NCI-H1048 (cell line): Measurements from ENCODE around the gene TRIM58.

Experiments used
- DNase-seq: peaks from one replicate; lab custom pipeline; 2025; lab: John Stamatoyannopoulos, UW

The TRIM58 gene

DNA sequence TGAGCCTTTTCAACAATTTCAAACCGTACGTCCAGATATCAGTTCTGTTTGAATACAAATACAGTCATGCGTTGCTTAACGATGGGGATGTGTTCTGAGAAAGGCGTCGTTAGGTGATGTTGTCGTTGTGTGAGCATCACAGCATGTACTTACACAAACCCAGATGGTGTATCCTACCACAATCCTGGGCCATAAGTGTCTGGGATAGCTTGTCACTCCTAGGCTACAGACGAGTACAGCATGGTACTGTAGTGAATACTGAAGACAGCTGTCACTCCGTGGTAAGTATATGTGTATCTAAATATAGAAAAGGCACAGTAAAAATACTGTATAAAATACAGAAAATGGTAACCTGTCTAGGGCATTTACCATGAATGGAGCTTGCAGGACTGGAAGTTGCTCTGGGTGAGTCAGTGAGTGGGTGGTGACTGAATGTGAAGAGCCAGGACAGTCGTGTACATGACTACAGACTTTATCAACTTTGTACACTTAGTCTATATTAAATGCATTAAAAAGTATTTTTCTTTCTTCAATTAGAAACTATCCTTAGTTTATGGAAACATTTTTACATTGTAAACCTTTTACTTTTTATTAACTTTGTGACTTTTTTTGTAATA lies 27.9 kb downstream of the TRIM58 start:
- DNase-seq: no peak

DNA sequence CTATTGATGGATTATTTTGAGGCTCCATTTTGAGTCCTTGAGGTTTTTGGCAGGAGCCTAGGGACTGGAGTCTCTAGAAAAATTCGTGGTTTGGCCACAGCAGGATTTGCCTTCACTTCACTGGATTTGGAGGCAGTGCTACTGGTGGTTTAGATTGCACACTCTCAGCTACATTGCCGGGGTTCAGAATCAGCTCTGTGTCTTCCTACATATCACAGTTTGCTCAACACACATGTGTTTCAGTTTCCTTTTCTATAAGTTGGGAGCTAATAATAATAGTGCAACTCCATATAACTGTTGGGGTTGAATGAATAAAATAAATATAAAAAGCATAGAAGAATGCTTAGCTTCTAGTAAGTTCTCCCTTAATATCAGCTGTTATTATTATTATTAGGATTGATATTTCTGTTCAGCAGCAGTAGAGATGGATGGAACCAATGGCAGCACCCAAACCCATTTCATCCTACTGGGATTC lies 38.2 kb downstream of the TRIM58 start, which contains the start of gene OR2W3:
TSS of gene OR2W3 (plus strand) at position 425 of the 475 bp plus-strand sequence. CDS start at position 425, 0 bp downstream.
- no peak for DNase-seq

DNA sequence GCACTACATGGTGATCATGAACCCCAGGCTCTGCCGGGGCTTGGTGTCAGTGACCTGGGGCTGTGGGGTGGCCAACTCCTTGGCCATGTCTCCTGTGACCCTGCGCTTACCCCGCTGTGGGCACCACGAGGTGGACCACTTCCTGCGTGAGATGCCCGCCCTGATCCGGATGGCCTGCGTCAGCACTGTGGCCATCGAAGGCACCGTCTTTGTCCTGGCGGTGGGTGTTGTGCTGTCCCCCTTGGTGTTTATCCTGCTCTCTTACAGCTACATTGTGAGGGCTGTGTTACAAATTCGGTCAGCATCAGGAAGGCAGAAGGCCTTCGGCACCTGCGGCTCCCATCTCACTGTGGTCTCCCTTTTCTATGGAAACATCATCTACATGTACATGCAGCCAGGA lies 39.0 kb downstream of the TRIM58 start:
- DNase-seq: no peak

DNA sequence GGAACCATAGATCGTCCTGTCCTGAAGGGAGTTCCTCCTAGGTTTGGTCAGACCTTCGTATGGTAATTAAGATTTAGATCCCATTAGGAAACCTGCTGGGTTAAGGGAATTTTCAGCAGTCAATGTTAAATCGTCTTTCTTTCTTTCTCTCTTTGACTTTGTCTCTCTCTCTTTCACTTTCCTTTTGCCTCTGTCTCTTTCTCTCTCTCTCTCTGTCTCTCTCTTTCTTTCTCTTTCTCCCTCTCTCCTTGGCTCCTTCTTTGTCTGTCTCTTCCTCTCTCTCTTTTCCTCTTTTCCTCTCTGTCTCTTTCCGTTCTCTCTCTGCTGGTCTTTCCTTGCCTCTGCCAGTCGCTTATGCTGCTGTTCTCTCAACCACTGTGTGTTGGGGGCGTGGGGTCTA lies 47.1 kb downstream of the TRIM58 start:
- DNase-seq: no peak

DNA sequence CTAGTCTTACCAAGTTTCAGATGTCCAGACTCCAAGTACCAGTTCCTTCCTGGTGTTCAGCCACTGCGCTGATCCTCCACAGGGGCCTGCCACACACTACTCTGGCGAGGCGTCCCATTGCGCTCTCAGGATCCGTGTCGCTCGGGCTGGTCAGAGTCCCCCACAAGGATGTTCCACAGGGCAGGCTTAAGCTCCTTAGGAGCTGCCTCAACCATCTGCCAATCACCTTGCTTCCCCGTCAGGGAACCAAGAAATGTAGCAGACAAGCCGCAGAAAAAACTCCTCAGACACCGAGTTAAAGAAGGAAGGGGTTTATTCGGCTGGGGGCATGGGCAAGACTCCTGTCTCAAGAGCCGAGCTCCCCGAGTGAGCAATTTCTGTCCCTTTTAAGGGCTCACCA lies 48.2 kb downstream of the TRIM58 start:
- DNase-seq: no peak

DNA sequence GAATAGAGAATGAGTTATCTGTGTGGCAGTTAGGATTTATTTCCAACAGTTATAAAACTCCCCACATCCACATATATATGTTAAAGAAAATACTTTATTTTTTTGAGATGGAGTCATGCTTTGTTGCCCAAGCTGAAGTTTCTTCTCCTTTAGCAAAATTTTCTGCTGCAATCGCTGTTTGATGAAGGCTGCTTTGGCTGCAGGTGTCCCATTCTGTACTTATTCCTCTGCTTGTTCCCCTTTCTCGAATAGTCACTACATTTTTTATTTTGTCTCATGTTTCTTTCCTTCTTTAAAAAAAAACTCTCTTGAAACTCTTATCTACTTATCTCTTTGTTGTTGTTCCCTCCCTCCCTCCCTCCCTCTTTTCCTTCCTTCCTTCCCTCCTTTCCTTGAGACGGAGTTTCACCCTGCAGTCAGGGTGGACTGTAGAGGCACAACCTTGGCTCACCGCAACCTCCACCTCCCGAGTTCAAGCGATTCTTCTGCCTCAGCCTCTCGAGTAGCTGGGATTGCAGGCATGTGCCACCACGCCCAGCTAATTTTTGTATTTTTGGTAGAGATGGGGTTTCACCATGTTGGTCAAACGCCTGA lies 49.0 kb downstream of the TRIM58 start:
- DNase-seq: no peak

DNA sequence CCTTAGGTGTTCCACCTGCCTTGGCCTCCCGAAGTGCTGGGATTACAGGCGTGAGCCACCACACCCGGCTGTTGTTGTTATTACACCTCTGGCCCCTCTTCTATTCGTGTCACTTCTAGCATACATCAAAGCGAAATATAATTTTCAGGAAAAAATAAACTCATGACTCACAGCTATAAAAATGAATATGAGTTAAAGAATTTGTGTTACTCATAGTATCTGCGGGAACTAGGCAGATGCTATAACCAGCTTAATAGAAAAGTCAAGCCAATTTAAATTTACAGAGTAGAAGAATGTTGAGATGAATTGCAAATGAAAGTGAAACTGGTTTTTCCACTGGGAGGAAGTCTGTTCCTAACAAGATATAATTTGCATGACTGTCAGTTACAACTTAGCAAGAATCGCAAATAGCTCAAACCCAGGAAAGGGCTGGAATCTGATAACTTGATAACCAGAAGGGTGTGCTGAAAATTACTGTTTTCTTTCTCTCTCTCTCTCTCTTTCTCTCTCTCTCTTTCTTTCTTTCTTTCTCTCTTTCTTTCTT lies 49.6 kb downstream of the TRIM58 start:
- DNase-seq: peak; percentile 78

DNA sequence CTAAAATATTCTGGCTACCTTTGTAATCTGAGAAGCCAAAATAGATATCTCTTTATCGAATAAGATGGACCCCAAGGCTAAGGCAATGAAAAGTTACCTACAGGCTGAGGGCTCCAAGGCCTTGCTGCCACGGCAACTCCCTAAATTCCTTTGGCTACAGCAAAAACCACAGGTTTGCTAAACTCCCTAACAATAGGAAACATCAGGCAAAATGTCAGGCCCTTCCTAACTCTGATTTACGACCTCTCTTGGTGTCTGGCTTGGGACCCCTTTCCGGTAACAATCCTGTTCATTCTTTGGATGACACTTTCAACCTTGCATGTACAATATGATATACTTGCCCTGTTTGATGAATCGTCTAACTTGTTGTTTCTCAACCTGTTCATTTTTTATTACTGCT lies 51.8 kb downstream of the TRIM58 start:
- DNase-seq: no peak

DNA sequence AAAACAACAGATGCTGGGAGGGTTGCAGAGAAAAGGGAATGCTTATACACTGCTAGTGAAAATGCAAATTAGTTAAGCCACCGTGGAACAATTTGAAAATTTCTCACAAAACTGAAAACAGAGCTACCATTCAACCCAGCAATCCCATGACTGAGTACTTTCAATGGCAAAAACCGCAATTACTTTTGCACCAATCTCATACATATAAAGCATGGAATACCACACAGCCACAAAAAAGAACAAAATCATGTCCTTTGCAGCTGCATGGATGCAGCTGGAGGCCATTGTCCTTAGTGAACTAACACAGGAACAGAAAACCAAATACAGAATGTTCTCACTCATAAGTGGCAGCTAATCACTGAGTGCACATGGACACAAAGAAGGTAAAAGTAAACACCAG lies 56.8 kb downstream of the TRIM58 start:
- DNase-seq: no peak

DNA sequence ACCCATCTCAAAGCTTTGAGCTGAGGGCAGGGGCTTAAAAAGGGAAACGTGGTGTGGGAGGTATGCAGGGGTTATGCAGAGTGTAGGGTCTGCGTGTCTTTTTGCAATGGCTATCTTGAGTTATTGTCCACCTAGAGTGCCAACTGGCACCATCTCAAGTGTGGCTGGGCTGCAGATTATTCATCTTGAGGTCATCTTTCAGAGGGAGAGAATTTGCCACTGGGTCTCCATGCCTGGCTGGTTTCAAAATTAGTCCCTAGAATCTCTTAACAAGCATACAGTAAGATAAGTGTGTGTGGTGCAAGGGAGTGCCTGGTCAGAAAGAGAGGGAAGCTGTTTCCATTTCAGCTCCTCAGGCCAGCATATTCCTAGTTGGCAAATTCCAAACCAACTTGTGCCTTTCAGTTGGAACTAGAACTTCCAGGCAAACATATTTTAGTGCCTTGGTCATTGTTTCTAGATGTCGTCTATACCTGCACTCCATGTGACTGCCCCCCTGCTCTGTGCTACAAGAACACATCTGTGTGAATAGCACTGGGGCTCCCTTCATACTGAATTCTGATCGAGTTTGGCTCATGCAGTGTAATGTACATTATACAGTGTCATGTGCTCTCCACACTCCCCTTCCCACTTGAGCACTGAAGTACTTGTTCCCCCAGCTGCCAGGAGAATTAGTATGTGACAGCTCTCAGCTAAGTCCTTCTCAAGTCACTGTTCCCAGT lies 58.1 kb downstream of the TRIM58 start:
- DNase-seq: no peak

DNA sequence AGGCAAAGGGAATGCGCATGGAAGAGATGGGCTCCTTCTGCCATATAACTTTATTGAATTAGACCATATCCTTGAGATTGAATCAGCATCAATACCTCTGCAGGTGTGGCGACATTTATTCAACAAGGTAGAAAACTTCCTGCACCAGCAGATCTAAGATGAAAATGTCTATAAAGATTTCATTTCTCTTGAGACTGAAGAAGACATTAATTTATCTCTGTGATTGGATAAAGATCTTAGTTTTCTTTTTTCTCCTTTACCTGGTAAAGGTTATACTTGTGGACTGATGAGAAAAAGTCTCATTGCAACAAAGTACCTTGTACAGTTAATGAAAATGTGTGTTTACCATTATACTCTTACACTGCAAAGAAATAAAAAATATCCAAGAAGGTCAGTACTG lies 63.0 kb downstream of the TRIM58 start, which contains the start of gene OR2T8:
TSS of gene OR2T8 (plus strand) at position 301 of the 400 bp plus-strand sequence. CDS start 766 bp downstream, outside the sequence.
- DNase-seq: no peak

DNA sequence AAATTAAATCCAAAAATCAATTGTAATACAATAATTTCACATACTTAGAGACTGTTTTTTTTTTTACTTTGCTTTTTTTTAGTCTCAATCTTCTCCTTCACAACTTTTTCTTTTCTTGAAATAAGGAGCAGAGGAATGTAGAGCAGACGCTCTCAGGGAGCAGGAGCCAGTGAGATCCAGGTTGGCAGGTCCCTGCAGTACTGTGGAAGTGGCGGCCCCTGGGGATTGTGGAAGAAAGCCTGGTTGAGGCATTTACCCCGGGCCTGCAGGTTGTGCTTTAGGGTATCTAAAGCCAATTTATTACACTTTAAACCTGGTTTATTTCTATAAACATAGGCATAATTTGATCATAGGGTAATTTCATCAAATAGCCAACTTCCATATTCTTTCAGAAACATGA lies 67.0 kb downstream of the TRIM58 start:
- DNase-seq: no peak

DNA sequence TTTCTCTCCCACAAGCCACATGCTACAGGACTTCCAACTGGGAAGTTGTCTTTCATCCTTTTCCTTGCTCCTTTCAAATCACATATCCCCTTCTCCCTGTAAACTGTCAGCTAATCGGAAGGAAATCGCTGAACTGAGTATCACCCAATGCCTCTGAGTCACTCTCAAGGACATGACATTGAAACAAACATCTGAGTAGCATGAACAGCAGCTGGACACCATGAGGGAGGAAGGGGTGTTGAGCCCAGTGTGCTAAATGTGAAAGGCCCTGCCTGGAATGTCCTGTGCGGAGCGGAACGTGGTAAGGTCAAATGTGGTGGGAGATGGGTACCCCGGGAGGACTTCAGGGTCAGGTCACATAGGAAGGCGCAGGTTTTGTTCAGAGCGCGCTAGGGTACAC lies 67.9 kb downstream of the TRIM58 start, which contains the start of gene OR2AJ1:
TSS of gene OR2AJ1 (plus strand) at position 22 of the 400 bp plus-strand sequence. CDS start 8,880 bp downstream, outside the sequence.
- DNase-seq: no peak
